NCI-H460 (cell line): ENCODE results near the gene ZNF423. TPM values are rescaled to one million over a fixed set of nuclear protein-coding genes. Genes with fewer than 3 reads are reported as not detected.

Source experiments
- DNase-seq: peaks from one replicate; pipeline ENCODE4 v3.0.0-alpha.2; 2016; ENCODE audit warnings: low read depth; ENCODE audit errors: extremely low read depth
- total RNA-seq: library from RNA; depleted of rRNA; stranded (reverse); fragments of >200 nt; shearing (Covaris generic); gene quantifications from 2 replicates; pipeline ENCODE4 v1.2.3, GENCODE V29; 2014

ZNF423 gene
- total RNA-seq, 1 experiment from 2014 or later, result not detected

- no peak for DNase-seq
Observed at GRCh38 chr16:49760815-49761214, 95.1 kb downstream of the ZNF423 start.

GRCh38 chr16:49757559-49758069, 98.3 kb downstream of the ZNF423 start:
- DNase-seq, result no peak

- no peak for DNase-seq
Observed at GRCh38 chr16:49756775-49757558, 98.9 kb downstream of the ZNF423 start.

- DNase-seq, result no peak
Observed at GRCh38 chr16:49755716-49756505, 100.0 kb downstream of the ZNF423 start.

- DNase-seq, result peak; percentile 19
Observed at GRCh38 chr16:49755313-49755620, 100.6 kb downstream of the ZNF423 start.

- no peak for DNase-seq
Observed at GRCh38 chr16:49754495-49755312, 101.2 kb downstream of the ZNF423 start.

GRCh38 chr16:49750341-49751000, 105.4 kb downstream of the ZNF423 start:
- DNase-seq, result no peak

- no peak for DNase-seq
Observed at GRCh38 chr16:49749816-49750215, 106.1 kb downstream of the ZNF423 start.

GRCh38 chr16:49748322-49748721, 107.6 kb downstream of the ZNF423 start:
- DNase-seq, result no peak

- DNase-seq, result no peak
Observed at GRCh38 chr16:49747654-49748053, 108.3 kb downstream of the ZNF423 start.

GRCh38 chr16:49746545-49746944, 109.4 kb downstream of the ZNF423 start:
- DNase-seq, result no peak

- DNase-seq, result no peak
Observed at GRCh38 chr16:49745311-49745747, 110.6 kb downstream of the ZNF423 start.

- DNase-seq, result no peak
Observed at GRCh38 chr16:49744244-49745220, 111.4 kb downstream of the ZNF423 start.

GRCh38 chr16:49743658-49744057, 112.3 kb downstream of the ZNF423 start:
- no peak for DNase-seq

- no peak for DNase-seq
Observed at GRCh38 chr16:49743203-49743464, 112.8 kb downstream of the ZNF423 start.

GRCh38 chr16:49742428-49743202, 113.3 kb downstream of the ZNF423 start:
- DNase-seq, result no peak

GRCh38 chr16:49740256-49740655, 115.7 kb downstream of the ZNF423 start:
- DNase-seq, result no peak

- no peak for DNase-seq
Observed at GRCh38 chr16:49739381-49739780, 116.5 kb downstream of the ZNF423 start.

- DNase-seq, result no peak
Observed at GRCh38 chr16:49738832-49739231, 117.1 kb downstream of the ZNF423 start.
